ENCODE results near the gene CTXN1.

Gene CTXN1

DNA sequence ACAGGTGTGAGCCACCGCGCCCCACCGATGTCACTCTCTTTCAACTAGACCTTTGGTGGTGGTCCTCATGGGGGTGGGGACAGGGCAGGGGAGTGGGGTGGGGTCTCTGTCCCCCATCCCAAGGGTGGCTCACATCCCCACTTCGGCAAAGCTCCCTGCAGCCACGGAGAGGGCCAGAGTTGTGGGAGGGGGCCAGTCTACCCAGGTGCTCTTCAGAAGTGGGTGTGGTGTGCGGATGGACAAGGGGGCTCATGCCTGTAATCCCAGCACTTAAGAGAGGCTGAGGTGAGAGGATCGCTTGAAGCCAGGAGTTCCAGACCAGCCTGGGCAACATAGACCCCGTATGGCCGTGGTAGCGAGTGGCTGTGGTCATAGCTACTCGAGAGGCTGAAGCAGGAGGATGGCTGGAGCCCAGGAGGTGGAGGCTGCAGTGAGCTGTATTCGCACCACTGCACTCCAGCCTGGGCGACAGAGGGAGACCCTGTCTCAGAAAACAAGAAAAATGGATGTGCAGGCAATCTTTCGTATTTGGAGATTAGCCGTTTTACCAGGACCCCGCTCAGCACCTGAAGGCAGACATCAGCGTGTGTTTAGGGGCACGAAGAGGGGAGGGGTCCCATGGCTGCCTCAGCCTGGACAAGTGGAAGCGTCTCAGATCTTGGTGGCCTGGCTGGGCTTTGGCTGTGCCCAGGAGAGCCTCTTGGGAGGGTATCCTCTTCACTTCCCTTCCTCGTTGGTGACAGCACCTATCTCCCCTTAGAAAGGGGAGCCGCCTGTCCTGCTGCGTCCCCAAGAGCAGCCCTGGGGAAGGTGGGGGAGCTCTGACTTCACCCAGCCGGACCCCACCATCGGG, 10.5 kb downstream of the CTXN1 start:
- no peak for DNase-seq

DNA sequence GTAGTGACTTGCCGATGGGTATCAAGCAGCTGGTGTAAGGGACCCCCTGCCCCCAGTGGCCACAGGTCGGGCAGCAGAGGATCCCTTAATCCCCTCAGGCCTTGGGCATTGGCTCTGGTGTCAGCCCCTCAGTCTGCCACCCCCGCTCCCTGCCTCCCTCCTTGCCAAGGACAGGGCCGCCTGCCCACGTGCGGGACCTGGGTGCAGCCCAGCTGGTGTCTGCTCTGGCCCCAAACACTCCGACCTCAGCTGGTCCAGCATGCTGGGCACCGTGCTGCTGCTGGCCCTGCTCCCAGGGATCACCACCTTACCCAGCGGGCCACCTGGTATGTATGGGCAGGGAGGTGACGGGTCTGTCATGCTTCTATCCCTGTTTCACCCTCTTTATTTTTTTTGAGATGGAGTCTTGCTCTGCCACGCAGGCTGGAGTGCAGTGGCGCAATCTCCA, 11.3 kb downstream of the CTXN1 start, which contains the start of gene TGFBR3L:
TGFBR3L (plus strand) TSS at position 233 of the 448 bp plus-strand sequence.
- DNase-seq: no peak

DNA sequence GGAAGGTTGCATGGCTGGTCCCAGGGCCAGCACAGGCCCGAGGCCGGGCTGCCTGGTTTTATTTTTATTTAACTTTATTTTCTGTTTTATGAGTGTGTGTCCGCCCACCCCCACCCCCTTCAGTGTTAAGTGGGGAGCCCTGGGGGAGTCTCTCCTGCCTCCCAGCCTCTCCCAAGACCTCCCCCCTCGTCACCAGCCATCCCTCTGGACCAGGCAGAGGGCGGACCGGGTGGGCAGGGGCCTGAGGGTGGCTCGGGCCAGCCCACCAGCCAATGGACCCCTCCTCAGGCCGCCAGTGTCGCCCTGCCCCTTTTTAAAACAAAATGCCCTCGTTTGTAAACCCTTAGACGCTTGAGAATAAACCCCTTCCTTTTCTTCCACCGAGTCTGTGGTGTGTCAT, 11.8 kb downstream of the CTXN1 start:
- DNase-seq: no peak

DNA sequence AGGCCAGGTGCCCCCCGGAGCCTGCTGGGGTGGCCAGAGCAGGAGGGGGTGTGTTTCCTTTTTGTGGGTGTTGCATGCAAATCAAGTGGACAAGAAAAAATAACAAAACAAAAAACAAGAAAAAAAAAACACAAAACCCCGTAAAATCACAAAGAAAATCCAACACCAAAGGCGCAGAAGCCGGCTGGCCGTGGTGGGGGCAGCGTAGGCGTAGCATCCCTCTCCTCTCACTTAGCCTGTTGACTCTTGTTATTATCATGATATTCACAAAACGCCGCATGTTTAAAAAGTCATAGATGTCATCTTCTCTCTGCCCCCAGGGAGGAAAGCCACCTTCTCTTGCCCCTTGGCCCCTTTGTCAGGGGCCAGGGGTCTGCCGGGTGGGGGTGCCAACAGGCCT, 12.3 kb downstream of the CTXN1 start:
- DNase-seq: no peak

DNA sequence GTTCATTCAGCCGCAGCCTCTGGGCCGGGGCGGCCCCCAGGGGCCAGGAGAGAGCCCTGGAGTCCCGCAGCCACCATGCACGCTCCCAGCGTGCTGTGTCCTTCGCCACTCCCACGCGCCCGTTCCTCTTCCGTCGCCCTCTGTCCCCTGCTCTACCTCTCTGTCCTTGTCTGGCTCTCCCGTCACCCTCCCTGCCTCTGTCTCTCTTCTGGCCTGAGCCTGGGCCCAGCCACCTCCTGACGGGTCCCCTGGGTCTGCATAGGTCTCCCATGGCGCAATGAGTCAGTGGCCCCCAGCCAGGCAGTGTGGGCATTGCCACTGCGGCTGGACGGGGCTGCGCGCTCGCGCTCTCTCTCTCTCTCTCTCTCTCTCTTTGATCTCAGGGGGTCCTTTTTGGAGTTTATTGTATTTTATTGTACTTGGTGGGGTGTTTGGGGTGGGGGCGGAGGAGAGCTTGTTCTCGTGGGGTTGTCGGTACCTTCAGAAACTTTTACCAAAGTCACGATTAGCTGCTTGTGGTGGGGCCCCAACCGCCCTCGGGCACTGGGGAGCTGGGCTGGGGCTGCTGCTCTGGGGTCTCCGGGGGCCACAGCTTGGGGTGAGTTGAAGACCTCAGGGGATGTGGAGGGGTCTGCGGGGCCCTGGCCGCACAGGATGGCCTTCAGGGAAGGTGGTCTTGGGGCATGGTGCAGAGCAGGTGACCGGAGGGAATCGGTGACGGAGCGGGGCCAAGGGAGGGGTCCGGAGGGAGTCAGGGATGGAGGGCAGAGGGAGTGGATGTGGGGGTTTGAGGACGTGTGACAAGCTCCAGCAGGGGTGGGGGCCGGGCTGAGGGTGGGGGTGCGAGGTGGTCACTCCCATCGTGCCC, 13.0 kb downstream of the CTXN1 start:
- no peak for DNase-seq

DNA sequence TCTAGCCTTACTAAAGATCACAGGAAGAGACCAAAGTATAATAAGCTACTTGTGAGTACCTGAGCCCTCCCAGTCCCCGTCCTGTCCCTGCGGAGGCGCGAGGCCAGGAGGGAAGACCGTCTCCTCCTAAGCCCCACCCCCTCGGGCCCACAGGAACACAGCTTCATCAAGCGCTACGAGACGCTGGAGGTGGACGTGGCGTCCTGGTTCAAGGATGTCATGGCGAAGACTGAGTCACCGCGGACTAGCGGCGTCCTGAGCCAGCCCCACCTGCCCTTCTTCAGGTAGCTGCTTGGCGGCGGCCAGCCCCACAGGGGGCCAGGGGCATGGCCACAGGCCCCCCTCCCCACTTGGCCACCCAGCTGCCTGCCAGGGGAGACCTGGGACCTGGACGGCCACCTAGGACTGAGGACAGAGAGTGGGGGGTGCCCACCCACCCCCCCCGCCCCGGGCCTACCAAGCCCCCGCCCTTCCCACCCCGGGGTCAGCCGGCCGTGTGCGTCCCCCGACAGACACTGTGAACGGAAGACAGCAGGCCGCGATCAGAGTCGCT, 13.7 kb downstream of the CTXN1 start:
- no peak for DNase-seq

DNA sequence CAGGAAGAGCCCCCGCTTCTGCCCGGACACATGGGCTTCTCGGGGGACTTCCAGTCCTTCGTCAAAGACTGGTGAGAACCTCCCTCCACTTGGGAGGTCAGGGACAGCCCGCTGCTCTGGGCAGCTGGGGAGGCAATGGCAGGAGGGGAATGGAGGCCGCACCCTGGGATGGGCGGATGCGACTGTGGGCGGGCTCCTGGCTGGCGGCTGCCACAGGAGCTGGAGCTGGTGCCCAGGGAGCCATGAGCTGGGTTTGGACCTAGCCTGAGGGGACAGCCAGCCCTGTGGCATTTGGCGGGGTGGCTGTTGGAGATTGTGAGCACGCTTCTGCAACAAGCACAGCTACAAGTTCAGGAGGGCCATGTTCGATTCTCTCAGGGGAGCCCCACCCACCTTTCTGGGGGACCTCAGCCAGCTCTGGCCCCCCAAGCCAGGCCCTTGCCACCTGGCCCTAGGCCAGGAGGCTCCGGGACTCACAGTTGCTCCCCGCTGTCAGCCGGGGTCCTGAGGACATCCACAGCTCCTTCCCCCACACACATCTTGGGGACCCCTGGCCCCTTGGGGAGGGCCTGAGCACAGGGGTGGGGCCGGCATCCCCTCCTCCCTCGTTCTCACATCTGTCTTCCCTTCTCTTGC, 14.3 kb downstream of the CTXN1 start:
- DNase-seq: no peak

DNA sequence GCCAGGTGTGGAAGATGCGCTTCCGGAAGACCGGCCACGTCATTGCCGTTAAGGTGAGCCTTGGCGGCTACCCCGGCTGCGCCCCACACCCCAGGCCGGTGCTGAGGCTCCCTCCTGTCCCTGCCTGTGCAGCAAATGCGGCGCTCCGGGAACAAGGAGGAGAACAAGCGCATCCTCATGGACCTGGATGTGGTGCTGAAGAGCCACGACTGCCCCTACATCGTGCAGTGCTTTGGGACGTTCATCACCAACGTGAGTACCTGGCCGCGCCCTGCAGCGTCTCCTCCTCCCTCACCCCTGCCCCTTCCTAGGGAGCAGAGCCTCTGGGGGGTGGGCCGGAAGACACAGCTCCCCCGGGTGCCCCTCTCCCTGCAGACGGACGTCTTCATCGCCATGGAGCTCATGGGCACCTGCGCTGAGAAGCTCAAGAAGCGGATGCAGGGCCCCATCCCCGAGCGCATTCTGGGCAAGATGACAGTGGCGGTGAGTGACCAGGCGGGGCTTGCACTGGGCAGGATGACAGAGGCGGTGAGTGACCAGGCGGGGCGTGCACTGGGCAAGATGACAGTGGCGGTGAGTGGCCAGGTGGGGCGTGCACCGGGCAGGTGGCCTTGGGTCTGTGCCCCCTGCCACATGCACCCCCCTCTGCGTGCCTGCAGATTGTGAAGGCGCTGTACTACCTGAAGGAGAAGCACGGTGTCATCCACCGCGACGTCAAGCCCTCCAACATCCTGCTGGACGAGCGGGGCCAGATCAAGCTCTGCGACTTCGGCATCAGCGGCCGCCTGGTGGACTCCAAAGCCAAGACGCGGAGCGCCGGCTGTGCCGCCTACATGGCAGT, 15.4 kb downstream of the CTXN1 start:
- no peak for DNase-seq

DNA sequence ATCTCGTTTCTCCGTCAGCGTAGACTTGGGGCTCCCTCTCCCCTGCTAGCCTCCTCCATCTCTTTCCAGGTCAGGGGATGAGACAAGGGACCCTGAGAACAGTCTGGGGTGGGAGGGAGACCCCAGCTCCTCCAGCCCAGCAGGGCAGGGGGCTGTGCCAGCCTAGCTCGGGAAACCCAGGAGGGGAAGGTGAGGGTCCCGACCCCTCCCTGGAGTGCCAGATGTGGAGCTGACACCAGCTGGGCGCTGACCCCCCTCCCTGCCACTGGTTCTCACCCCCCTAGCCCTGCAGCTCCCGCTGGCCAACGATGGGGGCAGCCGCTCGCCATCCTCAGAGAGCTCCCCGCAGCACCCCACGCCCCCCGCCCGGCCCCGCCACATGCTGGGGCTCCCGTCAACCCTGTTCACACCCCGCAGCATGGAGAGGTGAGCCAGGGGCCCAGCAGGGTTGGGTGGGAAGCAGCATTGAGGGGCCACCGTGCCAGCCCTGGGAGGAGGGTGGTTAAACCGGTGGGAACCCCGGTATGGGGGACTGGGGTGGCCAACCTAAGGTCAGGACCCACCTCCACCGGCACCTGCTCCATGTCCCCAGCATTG, 16.4 kb downstream of the CTXN1 start:
- DNase-seq: no peak

DNA sequence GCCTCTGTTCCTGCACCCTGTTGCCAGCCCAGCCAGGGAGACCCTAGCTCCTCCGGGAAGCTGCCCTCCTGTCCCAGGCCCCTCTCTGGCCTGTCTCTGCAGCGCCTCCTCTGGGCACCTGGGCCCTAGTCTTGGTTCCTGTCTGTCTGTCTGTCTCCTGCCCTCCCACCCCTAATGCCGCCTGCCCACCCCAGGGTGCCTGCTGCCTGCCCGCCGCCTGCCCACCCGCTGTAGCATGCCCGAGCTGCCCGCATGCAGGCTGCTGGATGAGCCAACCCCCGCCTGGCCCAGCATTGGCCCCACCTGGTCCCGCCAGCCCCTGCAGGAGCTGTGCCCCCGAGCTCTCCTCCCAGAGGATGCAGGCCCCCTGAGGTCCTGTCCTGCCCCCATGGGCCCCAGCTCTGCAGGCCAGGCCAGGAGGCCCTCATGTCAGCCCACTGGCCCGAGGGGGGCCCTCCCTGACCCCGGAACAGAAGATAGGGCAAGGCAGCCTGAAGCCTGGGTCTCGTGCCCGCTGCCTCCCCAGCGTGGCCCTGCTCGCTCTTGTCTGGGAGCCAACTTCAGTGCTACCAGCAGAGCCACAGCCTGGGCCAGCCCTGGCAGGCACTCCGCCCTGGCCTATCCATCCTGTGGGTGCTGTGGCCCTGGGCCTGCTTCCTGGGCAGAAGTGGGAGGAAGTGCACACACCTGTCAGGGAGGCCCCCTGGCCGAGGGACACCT, 17.0 kb downstream of the CTXN1 start:
- DNase-seq: no peak

DNA sequence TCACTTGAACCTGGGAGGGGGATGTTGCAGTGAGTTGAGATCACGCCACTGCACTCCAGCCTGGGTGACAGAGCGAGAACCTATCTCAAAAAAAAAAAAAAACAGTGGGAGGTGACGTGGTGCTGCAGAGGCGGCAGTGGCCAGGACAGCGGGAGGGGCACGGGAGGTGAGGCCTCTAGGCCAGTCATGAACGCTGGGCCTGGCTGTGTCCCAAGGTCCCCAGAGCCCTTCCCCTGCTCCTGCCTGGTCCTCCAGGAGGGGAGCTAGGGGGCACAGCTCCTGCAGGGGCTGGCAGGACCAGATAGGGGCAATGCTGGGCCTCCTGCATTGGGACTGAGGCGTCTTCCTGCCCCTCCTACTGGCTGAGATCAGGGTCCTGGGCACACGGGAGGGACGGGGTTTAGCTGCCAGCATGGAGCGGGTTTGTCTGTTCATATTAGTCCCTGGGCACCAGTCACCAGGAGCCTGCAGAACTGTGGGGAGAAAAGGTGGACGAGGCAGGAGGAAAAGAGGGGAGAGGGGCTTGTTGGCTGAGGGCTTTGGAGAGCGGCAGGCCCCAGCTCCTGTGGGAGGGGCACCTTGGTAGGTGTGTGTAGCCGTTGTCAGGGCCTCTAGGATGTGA, 17.7 kb downstream of the CTXN1 start:
- DNase-seq: no peak

DNA sequence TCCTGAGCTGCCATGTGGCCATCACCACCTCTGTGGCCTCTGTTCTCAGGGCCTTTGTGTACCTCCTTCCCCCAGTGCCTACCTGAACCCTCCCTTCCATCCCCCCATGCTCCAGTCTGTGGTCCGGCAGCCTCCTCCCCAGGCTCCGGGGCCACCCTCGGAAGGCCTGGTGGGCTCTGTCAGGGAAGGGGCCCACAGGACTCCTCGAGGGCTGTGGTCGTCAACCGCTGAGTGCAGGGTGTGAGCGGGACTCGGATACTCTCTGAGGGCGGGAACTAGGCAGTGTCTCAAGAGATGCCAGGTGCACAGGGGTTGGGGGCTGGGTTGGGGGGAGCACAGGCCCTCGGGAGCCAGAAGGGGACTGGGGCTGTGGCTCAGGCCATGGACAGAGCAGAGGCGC, 18.4 kb downstream of the CTXN1 start:
- no peak for DNase-seq

DNA sequence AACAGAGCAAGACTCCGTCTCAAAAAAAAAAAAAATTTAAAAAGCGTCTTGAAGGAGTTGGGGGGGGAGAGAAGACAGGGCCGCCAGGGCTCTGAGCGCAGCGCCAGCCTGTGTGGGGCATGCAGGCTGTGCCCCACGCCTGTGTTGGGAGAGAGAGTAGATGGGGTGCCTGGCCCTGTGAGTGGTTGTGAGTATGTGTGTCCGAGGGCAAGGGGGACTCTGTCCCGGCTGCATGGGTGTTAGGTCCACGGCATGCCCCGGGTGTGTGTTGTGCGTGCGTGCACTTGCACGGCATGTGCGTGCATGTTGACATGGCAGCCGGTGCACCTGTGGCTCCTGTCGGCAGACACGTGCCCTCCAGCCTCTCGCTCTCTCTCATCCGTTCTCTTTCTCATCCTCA, 18.8 kb downstream of the CTXN1 start:
- DNase-seq: no peak

DNA sequence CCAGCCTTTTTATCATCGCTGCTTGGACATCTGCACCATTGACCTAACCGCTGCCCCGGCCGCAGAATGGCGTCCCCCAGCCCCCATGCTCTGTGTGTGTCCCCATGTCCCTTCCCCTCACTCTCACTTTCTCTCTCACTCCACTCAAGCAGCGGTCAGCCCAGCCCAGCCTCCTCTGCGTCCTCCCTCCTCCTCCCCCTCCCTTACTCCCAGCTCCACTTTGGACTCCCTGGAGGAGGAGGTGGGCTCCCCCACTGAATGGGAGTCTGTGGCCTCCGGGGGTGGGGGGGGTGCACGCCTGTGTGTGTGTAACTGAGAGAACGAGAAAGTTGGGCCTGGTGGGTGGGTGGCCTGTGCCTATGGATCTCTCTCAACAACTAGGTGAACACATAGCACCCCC, 20.1 kb downstream of the CTXN1 start:
- no peak for DNase-seq

DNA sequence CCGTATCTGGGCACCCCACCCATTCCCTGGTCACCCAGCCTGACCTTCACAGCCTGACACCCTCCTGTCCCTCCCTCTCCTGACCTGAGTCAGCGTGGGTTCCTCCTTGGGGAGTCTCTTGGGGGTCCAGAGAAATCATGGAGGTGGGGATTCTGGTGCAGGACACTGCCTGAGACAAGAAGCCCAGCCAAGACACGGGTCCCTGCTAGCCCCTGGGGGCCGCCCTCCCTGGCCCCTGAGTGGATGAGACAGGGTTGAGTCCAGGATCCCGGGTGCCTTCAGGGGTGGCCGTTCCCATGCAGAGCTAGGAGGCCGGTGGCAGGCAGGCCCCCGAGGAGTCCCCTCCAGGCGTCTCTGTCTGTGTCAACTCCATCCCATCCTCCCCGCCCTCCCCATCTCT, 20.7 kb downstream of the CTXN1 start:
- no peak for DNase-seq

DNA sequence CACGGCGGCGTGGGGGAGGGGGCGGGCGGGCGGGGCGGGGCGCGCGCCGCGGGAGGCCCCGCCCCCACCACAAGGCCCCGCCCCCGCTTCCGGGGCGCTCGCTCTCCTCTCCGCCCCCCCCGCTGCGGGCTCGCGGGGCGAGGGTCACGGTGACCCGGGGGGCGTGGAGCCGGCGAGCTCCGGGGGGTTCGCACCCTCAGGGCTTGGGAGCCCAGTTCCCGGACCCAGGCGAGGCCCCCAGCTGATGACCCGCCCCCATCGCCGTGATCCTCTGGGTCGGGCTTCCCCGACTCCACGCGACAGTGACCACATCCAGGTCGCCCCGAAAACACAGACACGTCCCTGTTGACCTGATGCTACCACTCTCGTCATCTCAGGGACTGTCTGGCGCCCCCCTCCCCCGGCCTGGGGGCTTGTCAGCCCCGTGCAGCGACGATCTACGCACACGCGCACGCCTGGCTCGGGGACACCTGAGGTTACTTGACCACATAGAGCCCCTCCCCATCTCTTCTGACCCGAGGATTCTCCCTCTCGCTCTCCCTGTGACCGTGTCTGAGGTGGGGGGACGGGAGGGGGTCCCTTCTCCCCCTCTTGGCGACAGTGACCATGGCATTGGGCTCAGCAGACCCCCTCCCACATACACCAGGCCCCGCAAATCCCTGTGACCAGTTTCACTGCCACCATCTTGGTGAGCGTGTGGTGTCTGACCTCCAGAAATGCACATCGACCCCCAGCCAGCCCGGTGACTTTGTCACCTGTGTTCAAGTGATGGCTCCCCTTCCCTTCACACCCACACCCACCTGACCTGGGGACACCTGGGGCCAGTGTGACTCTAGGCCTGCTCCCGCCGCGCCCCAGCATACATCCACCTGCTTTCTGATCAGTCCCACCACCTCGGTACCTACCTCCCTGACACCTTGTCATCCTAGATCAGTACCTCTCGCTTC, 21.6 kb downstream of the CTXN1 start:
- peak in 10 of 51 donors; percentile 26 to 70 (median 56) for DNase-seq

DNA sequence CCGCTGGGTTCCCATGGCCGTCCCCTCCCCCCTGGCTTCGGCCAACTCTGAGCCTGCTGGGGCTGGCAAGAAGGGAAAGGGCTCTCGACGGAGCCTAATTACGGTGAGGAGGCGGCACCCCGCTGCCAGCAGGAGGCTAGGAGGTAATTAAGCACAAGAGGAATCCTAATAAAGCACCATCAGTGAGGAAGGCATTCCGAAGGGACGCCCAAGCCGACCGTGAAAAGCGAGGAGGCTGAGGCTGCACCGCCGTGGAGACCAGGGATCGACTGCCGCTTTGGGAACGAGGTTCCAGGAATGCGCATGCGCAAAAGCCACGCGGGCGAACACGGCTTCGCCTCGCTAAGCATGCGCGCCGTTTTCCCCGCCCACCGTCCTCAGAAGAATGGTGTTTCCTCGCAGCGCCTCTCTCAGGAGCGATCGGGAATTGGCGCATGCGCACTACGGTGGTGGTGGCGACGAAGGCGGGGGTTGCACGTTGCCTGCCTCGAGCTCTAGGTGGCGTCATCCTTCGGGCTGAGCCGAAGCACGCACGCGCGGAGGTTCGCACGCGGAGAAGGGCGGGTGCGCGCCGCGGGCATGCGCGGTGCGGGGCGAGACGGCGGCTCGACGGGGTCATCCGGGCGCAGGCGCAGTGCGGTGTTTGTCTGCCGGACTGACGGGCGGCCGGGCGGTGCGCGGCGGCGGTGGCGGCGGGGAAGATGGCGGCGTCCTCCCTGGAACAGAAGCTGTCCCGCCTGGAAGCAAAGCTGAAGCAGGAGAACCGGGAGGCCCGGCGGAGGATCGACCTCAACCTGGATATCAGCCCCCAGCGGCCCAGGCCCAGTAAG, 22.5 kb downstream of the CTXN1 start, which contains the start of gene MAP2K7:
MAP2K7 (plus strand) TSS at position 634 of the 830 bp plus-strand sequence; CDS start at position 702, 68 bp downstream.
- peak; percentile 94 to 100 (median 99) for DNase-seq
